Panc1 (cell line): ENCODE measurements around the gene SAMD4B. TPM values are rescaled to one million over a fixed set of nuclear protein-coding genes. Genes with fewer than 3 reads are reported as not detected.

Source experiments
- ATAC-seq: fragments of 200-7000 bp; cut with Tn5 transposase; 2 replicates; pipeline ENCODE4 v1.9.1; 2020; ENCODE audit warnings: mild to moderate bottlenecking, moderate library complexity
- Bru-seq: library from RNA; stranded (reverse); fragments of 400-500 nt; gene quantifications from one replicate; lab custom pipeline; 2021; lab: Mats Ljungman, UMichigan
- BruChase-seq, 2 experiments: library from RNA; stranded (reverse); fragments of 400-500 nt; gene quantifications; one replicate each; lab custom pipeline; 2021; lab: Mats Ljungman, UMichigan
- BruUV-seq: library from RNA; stranded (reverse); fragments of 400-500 nt; replicated peaks from 2 replicates; lab custom pipeline; 2021; lab: Mats Ljungman, UMichigan
- CTCF ChIA-PET: fragments of 300-600 bp; sonication (Branson Sonifier 250); formaldehyde crosslinking; loops from one replicate; lab custom pipeline; 2022; ENCODE audit warnings: antibody characterized with exemption; lab: Charles Lee
- POLR2A ChIA-PET: fragments of 300-600 bp; sonication (Branson Sonifier 250); formaldehyde crosslinking; loops from one replicate; lab custom pipeline; 2022; ENCODE audit warnings: antibody characterized with exemption; lab: Charles Lee
- DNase-seq: peaks from one replicate; pipeline ENCODE4 v3.0.0-alpha.2; 2010; ENCODE audit warnings: low read depth, low spot score
- H3K27ac ChIP-seq: 2 replicates; pipeline ENCODE4 v1.5.1; 2011; ENCODE audit warnings: mild to moderate bottlenecking, low read length, inconsistent platforms
- H3K27me3 ChIP-seq: fragments of 200-500 bp; sonication (Bioruptor generic); 2 replicates; pipeline ENCODE4 v1.6.0; 2014; ENCODE audit warnings: low read length, inconsistent platforms; ENCODE audit not compliant: control insufficient read depth, insufficient read depth
- H3K36me3 ChIP-seq: fragments of 200-500 bp; sonication (Bioruptor generic); 2 replicates; pipeline ENCODE4 v1.5.1; 2014; ENCODE audit warnings: inconsistent platforms, mild to moderate bottlenecking, low read length, moderate library complexity; ENCODE audit not compliant: control insufficient read depth, insufficient read depth
- H3K4me1 ChIP-seq: 2 replicates; pipeline ENCODE4 v1.5.1; 2011; ENCODE audit warnings: inconsistent platforms, mild to moderate bottlenecking, low read length, moderate library complexity; ENCODE audit not compliant: control insufficient read depth, insufficient read depth
- H3K4me3 ChIP-seq, 2 experiments: 2 replicates each; pipeline ENCODE4 v1.5.1; 2011 to 2012; ENCODE audit warnings: low read depth in 2 of 2, low read length in 2 of 2, mild to moderate bottlenecking in 2 of 2, inconsistent platforms in 1 of 2, moderate library complexity in 1 of 2
- H3K9me3 ChIP-seq: fragments of 200-500 bp; sonication (Bioruptor generic); 2 replicates; pipeline ENCODE4 v1.5.1; 2014; ENCODE audit warnings: low read depth, mild to moderate bottlenecking, inconsistent platforms, low read length, moderate library complexity; ENCODE audit not compliant: control insufficient read depth, insufficient read depth
- CTCF ChIP-seq: fragments of 450-650 bp; IDR thresholded peaks from 2 replicates; pipeline ENCODE4 v1.5.1; 2017; ENCODE audit warnings: mild to moderate bottlenecking
- POLR2AphosphoS5 ChIP-seq: IDR thresholded peaks from 2 replicates; pipeline ENCODE4 v1.6.1; 2012; ENCODE audit warnings: mild to moderate bottlenecking, low read depth, low read length, moderate library complexity
- REST ChIP-seq, 2 experiments: IDR thresholded peaks; 2 replicates each; pipeline ENCODE4 v1.6.1; 2011 to 2012; ENCODE audit warnings: low read depth in 2 of 2, control low read depth in 1 of 2, low read length in 1 of 2, mild to moderate bottlenecking in 1 of 2, moderate library complexity in 1 of 2; ENCODE audit not compliant: insufficient read depth in 1 of 2
- SIN3A ChIP-seq: IDR thresholded peaks from 2 replicates; pipeline ENCODE4 v1.6.1; 2012; ENCODE audit warnings: low read depth, mild to moderate bottlenecking, low read length, moderate library complexity, borderline replicate concordance; ENCODE audit not compliant: insufficient read depth
- TCF7L2 ChIP-seq: IDR thresholded peaks from 2 replicates; pipeline ENCODE4 v1.6.1; 2011; ENCODE audit warnings: mild to moderate bottlenecking, low read depth, low read length, inconsistent platforms
- in situ Hi-C: cut with HindIII; loops from 2 replicates; pipeline ENCODE4 v1.10.0; 2016; ENCODE audit warnings: low sequenced_read_pairs, low pct_unique_long_range_greater_than_20kb
- intact Hi-C: fragments of 100-400 bp; cut with micrococcal nuclease; formaldehyde crosslinking; loops from one replicate; pipeline ENCODE4 v1.10.0; 2022; ENCODE audit not compliant: unreplicated experiment
- long read RNA-seq: library from polyadenylated mRNA; unstranded; transcript quantifications from one replicate; pipeline ENCODE4 v2.0.0, GENCODE V29; 2021; ENCODE audit not compliant: unreplicated experiment
- polyA plus RNA-seq: library from polyadenylated mRNA; unstranded; fragments of >200 nt; gene quantifications from one replicate; pipeline ENCODE4 v1.2.1, GENCODE V29; 2012; ENCODE audit warnings: missing spikeins; ENCODE audit not compliant: insufficient read length
- total RNA-seq: library from RNA; stranded (reverse); gene quantifications from one replicate; pipeline ENCODE4 v1.2.1, GENCODE V29; 2021; ENCODE audit not compliant: unreplicated experiment

Gene SAMD4B
- total RNA-seq (1,339 TPM), Bru-seq, nascent RNA (percentile 100 among the genes with signal in this experiment), BruChase-seq, experiment 1, labeled RNA remaining after a 2-hour chase (percentile 100 among the genes with signal in this experiment), BruChase-seq, experiment 2, labeled RNA remaining after a 6-hour chase (percentile 100 among the genes with signal in this experiment)
- polyA plus RNA-seq: 1,600 TPM
- long read RNA-seq, transcript SAMD4B-207 (3 exons, 555 nt): minor isoform, 10 of 1,589 reads
- long read RNA-seq, transcript SAMD4B-204 (1 exons, 578 nt): minor isoform, 56 of 1,589 reads
- long read RNA-seq, transcript SAMD4B-211 (1 exons, 2,690 nt): minor isoform, 24 of 1,589 reads
- long read RNA-seq, transcript SAMD4B-213 (12 exons, 3,664 nt): major isoform, 61 of 1,589 reads
- long read RNA-seq, partial matches to known transcripts: 559 of 1,589 reads
- long read RNA-seq, other reads (novel, unspliced or antisense): 868 of 1,589 reads

GRCh38 chr19:39341719-39342604 is at the start of gene SAMD4B:
Gene SAMD4B (plus strand): TSS chr19:39342421. CDS start chr19:39356894, 14,473 bp downstream.
- ChIA-PET POLR2A (interaction anchor here (0.5 to 2.5 kb wide), 33 partner anchors 8 to 821 kb away, joined by 3 to 57 read pairs (median 6); partner anchors contain the start of genes FBXO17, LRFN1, MED29 and PAF1), CTCF (interaction anchor here (0.5 to 2.4 kb wide), 61 partner anchors 8 to 956 kb away, joined by 3 to 58 read pairs (median 5); partner anchors contain the start of genes DYRK1B, LRFN1, MED29 and PAF1)
- no peak for TF ChIP-seq TCF7L2
- TF ChIP-seq SIN3A: no peak
- Histone ChIP-seq H3K4me1 (peaks cover 40% of the 10 kb centered on the region), H3K27me3 (no peaks in the 10 kb centered on the region), H3K4me3 (peak within 1 kb of the TSS; percentile 39 to 60), H3K27ac (peak within 1 kb of the TSS; percentile 88), H3K36me3 (peaks cover 26% of the 10 kb centered on the region), H3K9me3 (no peaks in the 10 kb centered on the region)
- intact Hi-C loops (loop anchor here (1.0 kb wide), 2 partner anchors 49 to 70 kb away; partner anchors contain the start of genes MED29, PAF1 and PLEKHG2), in situ Hi-C loops (loop anchor here (5.0 to 10.0 kb wide), 2 partner anchors 47 to 125 kb away; partner anchors contain the start of gene IFNL1)
- peak; percentile 94 for ATAC-seq
- DNase-seq: peak; percentile 100
- BruUV-seq: TSS peak; percentile 98

GRCh38 chr19:39293394-39293793 is 48.8 kb upstream of the SAMD4B start:
- TF ChIP-seq POLR2AphosphoS5 (no peak), TCF7L2 (no peak), REST (IDR thresholded peaks at IDR 0.05; ENCODE audit: insufficient read depth in 1 of 2, low read depth in 2 of 2, low read length in 1 of 2) (no peak), SIN3A (no peak), CTCF (no peak)
- DNase-seq: no peak
- H3K36me3 ChIP-seq: no peaks in the 10 kb centered on the region
- in situ Hi-C loops (loop anchor here (10.0 kb wide), 1 partner anchor 51 kb away; the partner anchor contains the start of gene SAMD4B), intact Hi-C loops (no loop called here)
- H3K27me3 ChIP-seq: peaks cover 33% of the 10 kb centered on the region
- no peaks in the 10 kb centered on the region for H3K9me3 ChIP-seq
- ChIA-PET POLR2A (interaction anchor here (0.6 to 1.1 kb wide), 3 partner anchors 18 to 186 kb away, joined by 3 to 10 read pairs (median 3); no protein-coding TSS in a partner anchor), CTCF (interaction anchor here (0.8 to 1.5 kb wide), 5 partner anchors 18 to 500 kb away, joined by 3 to 5 read pairs (median 4); partner anchors contain the start of gene SAMD4B)
- H3K4me3 ChIP-seq: no peak overlapping the region
- ATAC-seq: peak; percentile 7
- no peak overlapping the region for H3K27ac ChIP-seq
- no peaks in the 10 kb centered on the region; the same call in 1 of the 2 replicates for H3K4me1 ChIP-seq
- BruUV-seq: no TSS peak
